Esophagus squamous epithelium (tissue), 4 donors: Measurements from ENCODE around the gene ARHGAP25.

Experiments used
- POLR2A ChIP-seq, 4 donors: fragments of 450-650 bp; IDR thresholded peaks; one replicate each; pipeline ENCODE4 v1.6.1; 2017; ENCODE audit warnings: antibody characterized with exemption in 4 of 4, mild to moderate bottlenecking in 4 of 4, moderate library complexity in 3 of 4
- TF ChIP-seq, protein P1 (sequence below), 6 experiments: fragments of 450-650 bp in 4 of 6; fragments of 200-600 bp in 2 of 6; sonication (generic) in 2 of 6; IDR thresholded peaks; one replicate each; pipeline ENCODE4 v1.5.1; 2016 to 2019; ENCODE audit warnings: antibody characterized with exemption in 6 of 6, mild to moderate bottlenecking in 4 of 6, moderate library complexity in 4 of 6

- TF ChIP-seq, protein P1, sequence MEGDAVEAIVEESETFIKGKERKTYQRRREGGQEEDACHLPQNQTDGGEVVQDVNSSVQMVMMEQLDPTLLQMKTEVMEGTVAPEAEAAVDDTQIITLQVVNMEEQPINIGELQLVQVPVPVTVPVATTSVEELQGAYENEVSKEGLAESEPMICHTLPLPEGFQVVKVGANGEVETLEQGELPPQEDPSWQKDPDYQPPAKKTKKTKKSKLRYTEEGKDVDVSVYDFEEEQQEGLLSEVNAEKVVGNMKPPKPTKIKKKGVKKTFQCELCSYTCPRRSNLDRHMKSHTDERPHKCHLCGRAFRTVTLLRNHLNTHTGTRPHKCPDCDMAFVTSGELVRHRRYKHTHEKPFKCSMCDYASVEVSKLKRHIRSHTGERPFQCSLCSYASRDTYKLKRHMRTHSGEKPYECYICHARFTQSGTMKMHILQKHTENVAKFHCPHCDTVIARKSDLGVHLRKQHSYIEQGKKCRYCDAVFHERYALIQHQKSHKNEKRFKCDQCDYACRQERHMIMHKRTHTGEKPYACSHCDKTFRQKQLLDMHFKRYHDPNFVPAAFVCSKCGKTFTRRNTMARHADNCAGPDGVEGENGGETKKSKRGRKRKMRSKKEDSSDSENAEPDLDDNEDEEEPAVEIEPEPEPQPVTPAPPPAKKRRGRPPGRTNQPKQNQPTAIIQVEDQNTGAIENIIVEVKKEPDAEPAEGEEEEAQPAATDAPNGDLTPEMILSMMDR (IDR thresholded peaks at IDR 0.05), result no peak
- no peak for TF ChIP-seq POLR2A (IDR thresholded peaks at IDR 0.05)
Observed at GRCh38 chr2:68798569-68798968, 64.0 kb downstream of the ARHGAP25 start.
